Prostate gland (tissue), 2 donors: ENCODE measurements around the gene CSMD2. TPM values are rescaled to one million over a fixed set of nuclear protein-coding genes. Genes with fewer than 3 reads are reported as not detected.

Experiments
- DNase-seq: peaks from one replicate; pipeline ENCODE4 v3.0.0-alpha.2; 2019; ENCODE audit warnings: low spot score
- H3K27ac ChIP-seq, 2 donors: fragments of 200-600 bp; sonication (generic); 2 replicates each; pipeline ENCODE4 v1.5.1; 2017 to 2019
- H3K27me3 ChIP-seq: fragments of 200-600 bp; sonication (generic); replicated peaks from 2 replicates; pipeline ENCODE4 v1.5.1; 2019; ENCODE audit not compliant: insufficient read depth
- H3K36me3 ChIP-seq, 2 donors: fragments of 200-600 bp; sonication (generic); 1 replicate in 1 of 2; 2 replicates in 1 of 2; pipeline versions ENCODE4 v1.5.1 to v1.8.1; 2017 to 2019
- H3K4me1 ChIP-seq: fragments of 200-600 bp; sonication (generic); replicated peaks from 2 replicates; pipeline ENCODE4 v1.5.1; 2019
- H3K4me3 ChIP-seq, 2 donors: fragments of 200-600 bp; sonication (generic); 2 replicates each; pipeline ENCODE4 v1.5.1; 2017 to 2019
- H3K9me3 ChIP-seq: fragments of 200-600 bp; sonication (generic); 2 replicates; pipeline ENCODE4 v1.5.1; 2017
- CTCF ChIP-seq, 4 experiments: fragments of 200-600 bp in 2 of 4; fragments of 450-650 bp in 2 of 4; sonication (generic) in 2 of 4; IDR thresholded peaks; 1 replicate in 3 of 4; 2 replicates in 1 of 4; pipeline ENCODE4 v1.5.1; 2016 to 2019; ENCODE audit warnings: antibody characterized with exemption in 4 of 4, mild to moderate bottlenecking in 2 of 4, moderate library complexity in 2 of 4
- POLR2A ChIP-seq: fragments of 450-650 bp; IDR thresholded peaks from one replicate; pipeline ENCODE4 v1.6.1; 2016; ENCODE audit warnings: antibody characterized with exemption, mild to moderate bottlenecking
- POLR2AphosphoS5 ChIP-seq: sonication (generic); formaldehyde crosslinking; IDR thresholded peaks from one replicate; pipeline ENCODE4 v1.6.1; 2017; ENCODE audit warnings: antibody characterized with exemption
- WGBS: methylation state at CpG from one replicate; pipeline ENCODE4 v1.1.5; 2018; 5-methylcytosine and 5-hydroxymethylcytosine counted together
- intact Hi-C: fragments of 100-400 bp; cut with DNase I; formaldehyde crosslinking; loops from one replicate; pipeline ENCODE4 v1.14.2; 2022
- total RNA-seq, 2 donors: library from RNA; depleted of rRNA; stranded (reverse); fragments of >200 nt; gene quantifications; one replicate each; pipeline ENCODE4 v1.1.0, GENCODE V29; 2016

The CSMD2 gene
- total RNA-seq, 2 donors from 2014 or later, result 0.14 to 5.5 TPM

GRCh38 chr1:33624261-33624990, 540.6 kb downstream of the CSMD2 start:
- Histone ChIP-seq H3K9me3 (no peaks in the 10 kb centered on the region), H3K4me1 (no peaks in the 10 kb centered on the region), H3K4me3 (no peak overlapping the region), H3K27me3 (peaks cover 2% of the 10 kb centered on the region), H3K27ac (no peak overlapping the region), H3K36me3 (no peaks in the 10 kb centered on the region)
- TF ChIP-seq POLR2A, result no peak
- TF ChIP-seq POLR2AphosphoS5, result no peak
- no peak for TF ChIP-seq CTCF (IDR thresholded peaks at IDR 0.05)
- DNase-seq, result no peak
- 96% methylated on average over 25 of the region's 25 CpGs for WGBS
- intact Hi-C loops, result no loop called here

- Histone ChIP-seq H3K36me3 (no peaks in the 10 kb centered on the region), H3K4me1 (no peaks in the 10 kb centered on the region), H3K27ac (no peak overlapping the region), H3K9me3 (no peaks in the 10 kb centered on the region), H3K27me3 (peaks cover 2% of the 10 kb centered on the region), H3K4me3 (no peak overlapping the region)
- DNase-seq, result no peak
- intact Hi-C loops, result no loop called here
- TF ChIP-seq POLR2A (no peak), CTCF (IDR thresholded peaks at IDR 0.05) (no peak), POLR2AphosphoS5 (no peak)
- 79% methylated on average over 4 of the region's 4 CpGs for WGBS
These were observed 541.2 kb downstream of the CSMD2 start for GRCh38 chr1:33623811-33624210.

GRCh38 chr1:33622757-33623156, 542.3 kb downstream of the CSMD2 start:
- H3K27me3 ChIP-seq, result peaks cover 2% of the 10 kb centered on the region
- H3K4me3 ChIP-seq, result no peak overlapping the region
- H3K27ac ChIP-seq, result no peak overlapping the region
- TF ChIP-seq POLR2A, result no peak
- intact Hi-C loops, result no loop called here
- no peak for DNase-seq
- H3K36me3 ChIP-seq, result no peaks in the 10 kb centered on the region
- H3K9me3 ChIP-seq, result no peaks in the 10 kb centered on the region
- WGBS, result 74% methylated on average over 1 of the region's 1 CpG
- no peaks in the 10 kb centered on the region for H3K4me1 ChIP-seq

GRCh38 chr1:33618636-33619035, 546.4 kb downstream of the CSMD2 start:
- no peak for DNase-seq
- no peak for TF ChIP-seq POLR2A
- no peak for TF ChIP-seq CTCF (IDR thresholded peaks at IDR 0.05)
- TF ChIP-seq POLR2AphosphoS5, result no peak

GRCh38 chr1:33617451-33617850, 547.6 kb downstream of the CSMD2 start:
- H3K9me3 ChIP-seq, result no peaks in the 10 kb centered on the region
- H3K27me3 ChIP-seq, result no peaks in the 10 kb centered on the region
- 90% methylated on average over 9 of the region's 9 CpGs for WGBS
- H3K4me3 ChIP-seq, result no peak overlapping the region
- TF ChIP-seq POLR2A (no peak), POLR2AphosphoS5 (no peak)
- DNase-seq, result no peak
- no peaks in the 10 kb centered on the region for H3K4me1 ChIP-seq
- H3K36me3 ChIP-seq, result no peaks in the 10 kb centered on the region
- intact Hi-C loops, result no loop called here
- H3K27ac ChIP-seq, result no peak overlapping the region

More at GRCh38 chr1:33618636-33619035, 546.4 kb downstream of the CSMD2 start:
- Histone ChIP-seq H3K27ac (no peak overlapping the region), H3K4me3 (no peak overlapping the region), H3K27me3 (no peaks in the 10 kb centered on the region), H3K9me3 (no peaks in the 10 kb centered on the region), H3K4me1 (no peaks in the 10 kb centered on the region), H3K36me3 (no peaks in the 10 kb centered on the region)
- 90% methylated on average over 1 of the region's 1 CpG for WGBS
- intact Hi-C loops, result no loop called here

GRCh38 chr1:33616780-33617179, 548.2 kb downstream of the CSMD2 start:
- no peak for DNase-seq
- 41% methylated on average over 6 of the region's 6 CpGs for WGBS
- TF ChIP-seq CTCF (IDR thresholded peaks at IDR 0.05) (no peak), POLR2AphosphoS5 (no peak), POLR2A (no peak)
- Histone ChIP-seq H3K4me3 (no peak overlapping the region), H3K4me1 (no peaks in the 10 kb centered on the region), H3K27me3 (no peaks in the 10 kb centered on the region), H3K27ac (no peak overlapping the region), H3K36me3 (no peaks in the 10 kb centered on the region), H3K9me3 (no peaks in the 10 kb centered on the region)
- intact Hi-C loops, result no loop called here
